ENCODE measurements around the gene DPM1. TPM values are rescaled to one million over a fixed set of nuclear protein-coding genes. Genes with fewer than 3 reads are reported as not detected.

The DPM1 gene
- total and polyA plus RNA-seq, 2 donors (not counting 3 experiments of a cell fraction or from before 2014, with no cell fraction given): 33.9 to 41.9 TPM

- no TSS peak for BruUV-seq (replicated peaks)
- Histone ChIP-seq H3K9me3 (replicated peaks; ENCODE audit: control insufficient read depth, insufficient read depth, low read length) (no peaks in the 10 kb centered on the region), H3K4me2 (ENCODE audit: insufficient read depth, low read length) (no peak overlapping the region), H3K27me3 (ENCODE audit: control insufficient read depth in 2 of 2, insufficient read depth in 2 of 2, low read length in 2 of 2) (peaks cover 4 to 6% of the 10 kb centered on the region in 2 experiments), H4K20me1 (replicated peaks; ENCODE audit: control insufficient read depth, extremely low read depth, insufficient read depth, low read length) (no peaks in the 10 kb centered on the region), H2AFZ (ENCODE audit: low read depth, low read length) (no peak overlapping the region), H3K4me3 (replicated peaks in 1 of 3; ENCODE audit: insufficient read depth in 1 of 3, low read depth in 1 of 3, low read length in 3 of 3) (no peak overlapping the region), H3K36me3 (ENCODE audit: control insufficient read depth in 2 of 2, extremely low read depth in 1 of 2, insufficient read depth in 2 of 2, low read length in 2 of 2) (no peaks in the 10 kb centered on the region), H3K9ac (replicated peaks; ENCODE audit: extremely low read depth, insufficient read depth, low read length) (no peak overlapping the region), H3K4me1 (ENCODE audit: control insufficient read depth, extremely low read depth, insufficient read depth, low read length) (no peaks in the 10 kb centered on the region), H3K27ac (ENCODE audit: insufficient read depth, low read depth, low read length) (no peak overlapping the region), H3K9me1 (replicated peaks; ENCODE audit: control insufficient read depth, extremely low read depth, insufficient read depth, low read length) (no peaks in the 10 kb centered on the region), H3K79me2 (ENCODE audit: control insufficient read depth, insufficient read depth, low read length) (no peaks in the 10 kb centered on the region)
- DNase-seq (ENCODE audit: low read depth, low spot score) (peak; percentile 69), FAIRE-seq (peak; percentile 75)
- TF ChIP-seq GATA2 (IDR thresholded peaks at IDR 0.05; ENCODE audit: insufficient read depth, insufficient read length, low read depth, low read length): no peak
- no peak for TF ChIP-seq EZH2 (IDR thresholded peaks at IDR 0.05; ENCODE audit: borderline replicate concordance, low read depth, low read length, severe bottlenecking)
- TF ChIP-seq MYC (IDR thresholded peaks at IDR 0.05; ENCODE audit: low read depth, low read length): no peak
- no peak for TF ChIP-seq POLR2AphosphoS5 (IDR thresholded peaks at IDR 0.05; ENCODE audit: insufficient read depth, low read depth, low read length)
- no peak for TF ChIP-seq POLR2A (IDR thresholded peaks at IDR 0.05; ENCODE audit: low read depth, low read length)
- peak; percentile 59 to 67 for TF ChIP-seq CTCF (IDR thresholded peaks at IDR 0.05; ENCODE audit: extremely low read depth in 1 of 2, insufficient read depth in 1 of 2, low read depth in 1 of 2, low read length in 2 of 2)
- TF ChIP-seq MAX (IDR thresholded peaks at IDR 0.05; ENCODE audit: insufficient read depth, insufficient read length): no peak
- no peak for TF ChIP-seq FOS (IDR thresholded peaks at IDR 0.05; ENCODE audit: borderline replicate concordance, insufficient read depth, low read length)
- dilution Hi-C loops (cut with MboI; ENCODE audit: extremely low pct_ligation_motif_present, low sequenced_read_pairs) (no loop called here), intact Hi-C loops (cut with micrococcal nuclease) (loop anchor here (1.0 kb wide), 1 partner anchor 313 kb away; no protein-coding TSS in a partner anchor)
- ChIA-PET POLR2A (interaction anchor here (0.6 kb wide), 1 partner anchor 560 kb away, joined by 4 read pairs; no protein-coding TSS in a partner anchor), CTCF (interaction anchor here (0.7 to 10.1 kb wide), 12 partner anchors 8 to 361 kb away, joined by 3 to 311 read pairs (median 4); no protein-coding TSS in a partner anchor)
Measured at GRCh38 chr20:50992733-50993457, 34.6 kb upstream of the DPM1 start.
